GM12892 (cell line): ENCODE results near the gene SLC4A2.

Experiments used
- POLR2A ChIP-seq: IDR thresholded peaks from 2 replicates; pipeline ENCODE4 v1.6.1; 2011; ENCODE audit warnings: low read depth, low read length, control low read depth
- POLR2AphosphoS5 ChIP-seq: IDR thresholded peaks from 2 replicates; pipeline ENCODE4 v1.6.1; 2011; ENCODE audit warnings: low read depth, low read length, control low read depth

GRCh38 chr7:151062399-151063211, 3.2 kb downstream of the SLC4A2 start:
- no peak for TF ChIP-seq POLR2A
- TF ChIP-seq POLR2AphosphoS5 = no peak
